CD4-positive, alpha-beta T cell treated with Interleukin-1 beta for 1 hour (primary cell): ENCODE results near the gene ASGR2.

Experiments used
- DNase-seq, 2 donors: peaks; one replicate each; pipeline ENCODE4 v3.0.0-alpha.2; 2020 to 2022

The ASGR2 gene

DNA sequence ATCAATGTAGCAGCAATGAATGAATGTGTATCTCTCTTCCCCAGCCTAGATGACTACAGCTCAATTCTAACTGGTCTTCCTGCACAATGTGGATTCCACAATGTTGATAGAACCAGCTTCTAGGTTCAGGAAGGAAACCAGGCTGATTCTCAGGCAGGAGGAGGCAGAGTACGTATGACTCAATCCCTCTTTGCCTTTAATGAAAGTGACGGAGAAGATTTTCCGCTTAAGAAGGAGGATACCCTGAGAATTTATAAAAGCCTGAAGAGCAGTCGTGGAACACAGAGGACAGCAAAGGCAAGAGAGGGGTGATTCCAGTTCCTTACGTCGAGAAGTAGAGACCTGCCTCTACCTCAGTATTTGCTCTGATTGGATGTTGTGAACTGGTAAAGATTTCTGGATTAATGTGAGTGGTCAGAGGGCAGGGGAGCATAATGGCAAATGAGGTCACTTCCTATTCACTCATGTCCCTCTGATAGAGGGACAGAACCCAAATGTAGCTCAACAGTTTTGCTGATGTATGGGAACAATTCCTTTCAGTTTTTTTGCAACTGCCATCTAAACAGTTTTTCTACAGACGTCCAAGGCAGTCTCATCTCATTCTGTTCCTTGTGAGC lies 55.7 kb downstream of the ASGR2 start:
- DNase-seq: no peak

DNA sequence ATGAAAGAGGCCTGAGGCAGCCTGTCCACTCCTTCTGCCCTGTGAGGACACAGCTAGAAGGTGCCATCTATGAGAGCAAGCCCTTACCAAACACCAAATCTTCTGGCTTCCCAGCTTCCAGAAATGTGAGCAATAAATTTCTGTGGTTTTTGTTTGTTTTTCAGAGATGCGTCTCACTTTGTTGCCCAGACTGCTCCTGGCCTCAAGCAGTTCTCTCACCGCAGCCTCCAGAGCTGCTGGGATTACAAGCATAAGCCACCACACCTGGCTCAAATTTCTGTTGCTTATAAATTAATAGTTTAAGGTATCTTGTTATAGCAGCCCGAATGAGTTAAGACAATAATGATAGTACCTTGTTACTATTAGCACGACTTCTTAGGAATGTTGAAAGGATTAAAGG lies 58.2 kb downstream of the ASGR2 start:
- DNase-seq: no peak
